Panc1 (cell line): ENCODE results near the gene MACROD1. TPM values are rescaled to one million over a fixed set of nuclear protein-coding genes. Genes with fewer than 3 reads are reported as not detected.

Source experiments
- ATAC-seq: fragments of 200-7000 bp; cut with Tn5 transposase; 2 replicates; pipeline ENCODE4 v1.9.1; 2020; ENCODE audit warnings: mild to moderate bottlenecking, moderate library complexity
- BruUV-seq: library from RNA; stranded (reverse); fragments of 400-500 nt; replicated peaks from 2 replicates; lab custom pipeline; 2021; lab: Mats Ljungman, UMichigan
- CTCF ChIA-PET: fragments of 300-600 bp; sonication (Branson Sonifier 250); formaldehyde crosslinking; loops from one replicate; lab custom pipeline; 2022; ENCODE audit warnings: antibody characterized with exemption; lab: Charles Lee
- POLR2A ChIA-PET: fragments of 300-600 bp; sonication (Branson Sonifier 250); formaldehyde crosslinking; loops from one replicate; lab custom pipeline; 2022; ENCODE audit warnings: antibody characterized with exemption; lab: Charles Lee
- DNase-seq: peaks from one replicate; pipeline ENCODE4 v3.0.0-alpha.2; 2010; ENCODE audit warnings: low read depth, low spot score
- H3K27ac ChIP-seq: 2 replicates; pipeline ENCODE4 v1.5.1; 2011; ENCODE audit warnings: mild to moderate bottlenecking, low read length, inconsistent platforms
- H3K27me3 ChIP-seq: fragments of 200-500 bp; sonication (Bioruptor generic); 2 replicates; pipeline ENCODE4 v1.6.0; 2014; ENCODE audit warnings: low read length, inconsistent platforms; ENCODE audit not compliant: control insufficient read depth, insufficient read depth
- H3K36me3 ChIP-seq: fragments of 200-500 bp; sonication (Bioruptor generic); 2 replicates; pipeline ENCODE4 v1.5.1; 2014; ENCODE audit warnings: inconsistent platforms, mild to moderate bottlenecking, low read length, moderate library complexity; ENCODE audit not compliant: control insufficient read depth, insufficient read depth
- H3K4me1 ChIP-seq: 2 replicates; pipeline ENCODE4 v1.5.1; 2011; ENCODE audit warnings: inconsistent platforms, mild to moderate bottlenecking, low read length, moderate library complexity; ENCODE audit not compliant: control insufficient read depth, insufficient read depth
- H3K4me3 ChIP-seq, 2 experiments: 2 replicates each; pipeline ENCODE4 v1.5.1; 2011 to 2012; ENCODE audit warnings: low read depth in 2 of 2, low read length in 2 of 2, mild to moderate bottlenecking in 2 of 2, inconsistent platforms in 1 of 2, moderate library complexity in 1 of 2
- H3K9me3 ChIP-seq: fragments of 200-500 bp; sonication (Bioruptor generic); 2 replicates; pipeline ENCODE4 v1.5.1; 2014; ENCODE audit warnings: low read depth, mild to moderate bottlenecking, inconsistent platforms, low read length, moderate library complexity; ENCODE audit not compliant: control insufficient read depth, insufficient read depth
- POLR2AphosphoS5 ChIP-seq: IDR thresholded peaks from 2 replicates; pipeline ENCODE4 v1.6.1; 2012; ENCODE audit warnings: mild to moderate bottlenecking, low read depth, low read length, moderate library complexity
- SIN3A ChIP-seq: IDR thresholded peaks from 2 replicates; pipeline ENCODE4 v1.6.1; 2012; ENCODE audit warnings: low read depth, mild to moderate bottlenecking, low read length, moderate library complexity, borderline replicate concordance; ENCODE audit not compliant: insufficient read depth
- TCF7L2 ChIP-seq: IDR thresholded peaks from 2 replicates; pipeline ENCODE4 v1.6.1; 2011; ENCODE audit warnings: mild to moderate bottlenecking, low read depth, low read length, inconsistent platforms
- in situ Hi-C: cut with HindIII; loops from 2 replicates; pipeline ENCODE4 v1.10.0; 2016; ENCODE audit warnings: low sequenced_read_pairs, low pct_unique_long_range_greater_than_20kb
- intact Hi-C: fragments of 100-400 bp; cut with micrococcal nuclease; formaldehyde crosslinking; loops from one replicate; pipeline ENCODE4 v1.10.0; 2022; ENCODE audit not compliant: unreplicated experiment
- total RNA-seq: library from RNA; stranded (reverse); gene quantifications from one replicate; pipeline ENCODE4 v1.2.1, GENCODE V29; 2021; ENCODE audit not compliant: unreplicated experiment
- TF ChIP-seq, protein P1 (sequence below), 2 experiments: IDR thresholded peaks; 2 replicates each; pipeline ENCODE4 v1.6.1; 2011 to 2012; ENCODE audit warnings: low read depth in 2 of 2, control low read depth in 1 of 2, low read length in 1 of 2, mild to moderate bottlenecking in 1 of 2, moderate library complexity in 1 of 2; ENCODE audit not compliant: insufficient read depth in 1 of 2
- TF ChIP-seq, protein P2 (sequence below): fragments of 450-650 bp; IDR thresholded peaks from 2 replicates; pipeline ENCODE4 v1.5.1; 2017; ENCODE audit warnings: mild to moderate bottlenecking

Gene MACROD1
- total RNA-seq, 1 experiment from 2014 or later, result 16.8 TPM

DNA sequence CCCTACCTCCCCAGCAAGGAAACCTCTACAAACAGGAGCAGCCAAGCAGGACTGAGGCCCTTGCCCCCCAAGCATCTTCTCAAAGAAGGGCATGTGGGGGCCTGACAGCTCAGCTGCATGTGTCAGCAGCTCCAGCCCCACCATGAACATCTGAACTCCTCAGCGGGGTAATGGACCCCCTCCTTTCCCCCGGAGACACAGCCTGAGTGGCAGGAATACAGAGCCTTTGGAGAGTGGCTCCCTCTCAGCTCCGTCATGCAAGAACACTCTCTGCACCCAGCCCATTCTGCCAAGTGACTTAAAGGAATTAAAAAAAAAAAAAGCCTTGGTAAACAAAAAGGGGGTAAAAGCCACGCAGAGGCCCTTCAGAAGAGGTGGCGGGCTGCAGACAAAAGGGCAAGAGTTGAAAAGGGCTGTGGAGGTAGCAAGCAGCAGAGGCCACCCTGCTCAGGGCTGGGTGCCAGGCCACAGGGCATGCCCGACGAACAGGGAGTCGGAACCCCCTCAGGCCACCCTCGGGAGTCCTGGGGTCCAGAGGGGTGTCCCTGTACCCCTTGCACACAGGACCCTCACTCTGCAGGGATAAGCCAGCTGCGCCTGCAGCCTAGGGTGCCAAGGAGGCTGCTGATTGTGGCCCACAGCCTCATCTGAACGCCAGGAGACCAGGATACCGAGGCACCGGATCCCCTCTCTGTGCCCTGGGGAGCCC lies 62.5 kb downstream of the MACROD1 start:
- Histone ChIP-seq H3K27ac (no peak overlapping the region), H3K27me3 (no peaks in the 10 kb centered on the region), H3K4me3 (no peak overlapping the region), H3K36me3 (no peaks in the 10 kb centered on the region), H3K4me1 (no peaks in the 10 kb centered on the region), H3K9me3 (no peaks in the 10 kb centered on the region)
- ChIA-PET CTCF (no interaction called here), POLR2A (no interaction called here)
- BruUV-seq, result no TSS peak
- DNase-seq, result no peak
- intact Hi-C loops, result no loop called here
- no peak for ATAC-seq
- TF ChIP-seq POLR2AphosphoS5 (no peak), TCF7L2 (no peak), SIN3A (no peak)
- TF ChIP-seq, protein P1, sequence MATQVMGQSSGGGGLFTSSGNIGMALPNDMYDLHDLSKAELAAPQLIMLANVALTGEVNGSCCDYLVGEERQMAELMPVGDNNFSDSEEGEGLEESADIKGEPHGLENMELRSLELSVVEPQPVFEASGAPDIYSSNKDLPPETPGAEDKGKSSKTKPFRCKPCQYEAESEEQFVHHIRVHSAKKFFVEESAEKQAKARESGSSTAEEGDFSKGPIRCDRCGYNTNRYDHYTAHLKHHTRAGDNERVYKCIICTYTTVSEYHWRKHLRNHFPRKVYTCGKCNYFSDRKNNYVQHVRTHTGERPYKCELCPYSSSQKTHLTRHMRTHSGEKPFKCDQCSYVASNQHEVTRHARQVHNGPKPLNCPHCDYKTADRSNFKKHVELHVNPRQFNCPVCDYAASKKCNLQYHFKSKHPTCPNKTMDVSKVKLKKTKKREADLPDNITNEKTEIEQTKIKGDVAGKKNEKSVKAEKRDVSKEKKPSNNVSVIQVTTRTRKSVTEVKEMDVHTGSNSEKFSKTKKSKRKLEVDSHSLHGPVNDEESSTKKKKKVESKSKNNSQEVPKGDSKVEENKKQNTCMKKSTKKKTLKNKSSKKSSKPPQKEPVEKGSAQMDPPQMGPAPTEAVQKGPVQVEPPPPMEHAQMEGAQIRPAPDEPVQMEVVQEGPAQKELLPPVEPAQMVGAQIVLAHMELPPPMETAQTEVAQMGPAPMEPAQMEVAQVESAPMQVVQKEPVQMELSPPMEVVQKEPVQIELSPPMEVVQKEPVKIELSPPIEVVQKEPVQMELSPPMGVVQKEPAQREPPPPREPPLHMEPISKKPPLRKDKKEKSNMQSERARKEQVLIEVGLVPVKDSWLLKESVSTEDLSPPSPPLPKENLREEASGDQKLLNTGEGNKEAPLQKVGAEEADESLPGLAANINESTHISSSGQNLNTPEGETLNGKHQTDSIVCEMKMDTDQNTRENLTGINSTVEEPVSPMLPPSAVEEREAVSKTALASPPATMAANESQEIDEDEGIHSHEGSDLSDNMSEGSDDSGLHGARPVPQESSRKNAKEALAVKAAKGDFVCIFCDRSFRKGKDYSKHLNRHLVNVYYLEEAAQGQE (IDR thresholded peaks at IDR 0.05; ENCODE audit: insufficient read depth in 1 of 2, low read depth in 2 of 2, low read length in 1 of 2), result no peak
- TF ChIP-seq, protein P2, sequence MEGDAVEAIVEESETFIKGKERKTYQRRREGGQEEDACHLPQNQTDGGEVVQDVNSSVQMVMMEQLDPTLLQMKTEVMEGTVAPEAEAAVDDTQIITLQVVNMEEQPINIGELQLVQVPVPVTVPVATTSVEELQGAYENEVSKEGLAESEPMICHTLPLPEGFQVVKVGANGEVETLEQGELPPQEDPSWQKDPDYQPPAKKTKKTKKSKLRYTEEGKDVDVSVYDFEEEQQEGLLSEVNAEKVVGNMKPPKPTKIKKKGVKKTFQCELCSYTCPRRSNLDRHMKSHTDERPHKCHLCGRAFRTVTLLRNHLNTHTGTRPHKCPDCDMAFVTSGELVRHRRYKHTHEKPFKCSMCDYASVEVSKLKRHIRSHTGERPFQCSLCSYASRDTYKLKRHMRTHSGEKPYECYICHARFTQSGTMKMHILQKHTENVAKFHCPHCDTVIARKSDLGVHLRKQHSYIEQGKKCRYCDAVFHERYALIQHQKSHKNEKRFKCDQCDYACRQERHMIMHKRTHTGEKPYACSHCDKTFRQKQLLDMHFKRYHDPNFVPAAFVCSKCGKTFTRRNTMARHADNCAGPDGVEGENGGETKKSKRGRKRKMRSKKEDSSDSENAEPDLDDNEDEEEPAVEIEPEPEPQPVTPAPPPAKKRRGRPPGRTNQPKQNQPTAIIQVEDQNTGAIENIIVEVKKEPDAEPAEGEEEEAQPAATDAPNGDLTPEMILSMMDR, result no peak
- in situ Hi-C loops, result no loop called here

DNA sequence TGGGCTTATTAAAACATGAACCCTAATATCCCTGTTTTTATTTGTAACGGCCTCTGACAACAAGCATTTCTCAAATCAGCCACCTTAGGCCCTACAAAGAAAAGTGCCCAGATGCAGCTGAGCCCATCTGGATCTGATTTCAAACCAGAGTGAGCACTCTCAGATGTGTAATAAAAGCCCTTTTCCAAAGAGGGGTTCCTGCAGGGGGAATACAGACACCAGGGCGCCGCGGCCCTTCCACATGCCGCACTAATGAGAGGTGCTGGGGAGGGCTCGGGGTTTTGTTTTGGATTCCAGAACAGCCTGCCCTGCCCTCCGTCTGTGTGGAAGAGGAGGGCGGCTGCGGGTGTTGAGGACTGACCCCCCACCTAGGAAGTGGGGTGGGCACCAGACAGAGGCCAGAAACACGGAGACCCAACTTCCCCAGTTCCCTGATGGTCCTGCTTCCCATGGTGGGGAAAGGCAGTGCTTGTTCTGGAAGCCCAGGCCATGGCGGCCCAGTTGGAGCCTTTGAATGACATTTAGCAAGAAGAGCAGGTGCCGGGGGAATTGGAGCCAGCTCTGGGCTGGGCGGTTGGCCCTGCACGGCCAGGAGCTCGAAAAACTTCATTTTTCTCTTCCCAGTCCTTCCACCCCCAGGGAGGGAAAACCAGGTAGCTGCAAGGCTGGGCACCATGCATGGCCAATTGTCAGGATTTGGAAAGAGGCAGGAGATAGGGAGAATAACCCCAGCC lies 63.7 kb downstream of the MACROD1 start:
- intact Hi-C loops, result no loop called here
- H3K27ac ChIP-seq, result no peak overlapping the region
- no peaks in the 10 kb centered on the region for H3K4me1 ChIP-seq
- H3K36me3 ChIP-seq, result no peaks in the 10 kb centered on the region
- no peak overlapping the region for H3K4me3 ChIP-seq
- DNase-seq (no peak), ATAC-seq (no peak)
- no peaks in the 10 kb centered on the region for H3K27me3 ChIP-seq
- BruUV-seq, result no TSS peak
- TF ChIP-seq, protein P1 (IDR thresholded peaks at IDR 0.05; ENCODE audit: insufficient read depth in 1 of 2, low read depth in 2 of 2, low read length in 1 of 2), result no peak
- TF ChIP-seq TCF7L2, result no peak
- no peak for TF ChIP-seq SIN3A
- no peak for TF ChIP-seq POLR2AphosphoS5
- TF ChIP-seq, protein P2, result no peak
- in situ Hi-C loops, result no loop called here
- CTCF ChIA-PET, result interaction anchor here (0.6 kb wide), 1 partner anchor 777 kb away, joined by 3 read pairs; no protein-coding TSS in a partner anchor
- no peaks in the 10 kb centered on the region for H3K9me3 ChIP-seq
- POLR2A ChIA-PET, result no interaction called here
